ENCODE data around the gene SRSF6. TPM values are rescaled to one million over a fixed set of nuclear protein-coding genes. Genes with fewer than 3 reads are reported as not detected.

SRSF6 gene
- total and polyA plus RNA-seq, 2 of the 4 experiments (the other 2 are of a cell fraction): 72.4 to 134 TPM

DNA sequence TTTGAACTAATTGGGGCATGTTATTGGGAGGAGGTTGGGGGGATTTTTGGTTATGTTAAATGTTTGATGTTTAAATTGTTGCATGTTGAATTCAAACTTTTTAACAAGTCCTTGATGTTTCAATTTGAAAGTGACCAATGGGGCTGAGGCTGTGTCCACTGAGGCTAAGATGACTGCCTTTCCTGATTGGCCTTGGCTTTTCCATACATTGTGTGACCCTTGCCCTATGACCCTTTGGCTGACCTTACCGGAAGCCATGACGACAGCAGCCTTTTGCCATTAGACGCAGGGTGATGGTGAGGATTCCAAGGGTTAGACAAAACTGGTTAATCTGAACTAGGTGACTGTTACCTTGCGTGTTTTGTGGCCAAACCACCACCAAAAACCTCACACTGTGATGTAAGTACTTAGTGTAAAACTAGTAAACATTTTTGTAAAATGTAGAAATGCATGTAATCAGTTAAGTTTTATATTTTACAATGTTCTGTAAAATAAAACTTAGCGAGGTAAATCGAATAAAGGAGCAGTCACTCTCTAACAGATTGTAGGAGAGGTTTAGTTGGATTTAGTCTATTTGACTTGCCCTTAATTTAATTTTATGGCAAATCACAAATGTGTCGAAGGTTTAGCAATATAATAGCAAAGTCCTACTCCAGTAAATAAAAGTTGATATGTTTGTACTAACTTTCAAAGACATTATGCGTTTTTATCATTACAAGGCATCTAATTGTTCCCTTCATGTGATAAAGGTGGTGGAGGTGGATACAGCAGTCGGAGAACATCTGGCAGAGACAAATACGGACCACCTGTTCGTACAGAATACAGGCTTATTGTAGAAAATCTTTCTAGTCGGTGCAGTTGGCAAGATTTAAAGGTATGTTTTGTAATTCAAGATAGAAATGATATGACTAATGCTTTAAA, 1.6 kb downstream of the SRSF6 start:
- Histone ChIP-seq H2BK15ac (ENCODE audit: low read depth, low read length) (no peak overlapping the region), H3K9ac (ENCODE audit: low read depth, low read length) (peak overlapping the region; percentile 65), H2BK5ac (ENCODE audit: low read depth, low read length, poor library complexity, severe bottlenecking) (peak overlapping the region; percentile 11), H3K23ac (ENCODE audit: low read depth, low read length) (peak overlapping the region; percentile 69; the same call in 1 of the 2 replicates), H3K14ac (replicated peaks; ENCODE audit: low read depth, low read length) (peak overlapping the region; percentile 50; the same call in 1 of the 2 replicates), H3K18ac (ENCODE audit: low read depth, low read length) (no peak overlapping the region), H3K4ac (ENCODE audit: low read depth, low read length) (peak overlapping the region; percentile 14; the same call in 1 of the 2 replicates), H2AK9ac (replicated peaks; ENCODE audit: low read depth, low read length, poor library complexity) (no peak overlapping the region), H3K9me1 (ENCODE audit: insufficient read depth, low read length) (peaks cover 3% of the 10 kb centered on the region), H4K91ac (ENCODE audit: insufficient read depth, low read depth, low read length) (no peak overlapping the region), H2AK5ac (ENCODE audit: low read depth, low read length) (peak overlapping the region; percentile 25; the same call in 1 of the 2 replicates), H4K5ac (ENCODE audit: low read depth, low read length) (no peak overlapping the region), H3K27me3 (ENCODE audit: control insufficient read depth, insufficient read depth, low read length) (no peaks in the 10 kb centered on the region), H3K36me3 (ENCODE audit: control insufficient read depth, insufficient read depth, low read length) (peaks cover 36% of the 10 kb centered on the region), H3K27ac (ENCODE audit: insufficient read depth, low read length) (peak overlapping the region; percentile 7; the same call in 1 of the 2 replicates), H2BK20ac (ENCODE audit: low read depth, low read length) (no peak overlapping the region), H3K79me1 (ENCODE audit: low read depth in 1 of 2, low read length in 2 of 2) (peaks cover 23 to 46% of the 10 kb centered on the region in 2 experiments), H4K20me1 (ENCODE audit: insufficient read depth, low read length) (peaks cover 58% of the 10 kb centered on the region), H2AFZ (replicated peaks; ENCODE audit: low read length, poor library complexity) (no peak overlapping the region), H3K4me3 (ENCODE audit: insufficient read depth, low read depth, low read length) (peak overlapping the region; percentile 54), H3K9me3 (ENCODE audit: control insufficient read depth, insufficient read depth, low read length) (no peaks in the 10 kb centered on the region), H4K8ac (ENCODE audit: low read depth in 2 of 2, low read length in 2 of 2) (no peak overlapping the region), H2BK120ac (ENCODE audit: low read depth, low read length) (no peak overlapping the region), H3K4me1 (ENCODE audit: control insufficient read depth, insufficient read depth, low read length) (peaks cover 4% of the 10 kb centered on the region; the same call in 1 of the 2 replicates), H3K4me2 (ENCODE audit: low read depth, low read length) (peak overlapping the region; percentile 100), H3K56ac (ENCODE audit: extremely low read depth, insufficient read depth, low read length) (no peak overlapping the region)
- in situ Hi-C loops (cut with MboI; ENCODE audit: low sequenced_read_pairs): loop anchor here (10.0 kb wide), 1 partner anchor 636 kb away; no protein-coding TSS in a partner anchor
- CTCF ChIA-PET: no interaction called here
- WGBS, 2 experiments (ENCODE audit: extremely low coverage in 2 of 2, insufficient read length in 1 of 2): 100% methylated on average over 2 of the region's 12 CpGs; no CpG with 5 or more reads in 1 of the 2 experiments
- peak; percentile 20 for DNase-seq
- ATAC-seq (ENCODE audit: low read depth): no peak
- intact Hi-C loops (cut with micrococcal nuclease): loop anchor here (2.0 to 10.0 kb wide), 2 partner anchors 56 to 746 kb away; no protein-coding TSS in a partner anchor
- TF ChIP-seq MAZ (IDR thresholded peaks at IDR 0.05; ENCODE audit: borderline replicate concordance, low read depth, low read length) (no peak), SMC3 (IDR thresholded peaks at IDR 0.05; ENCODE audit: low read depth, low read length) (no peak), CEBPB (IDR thresholded peaks at IDR 0.05; ENCODE audit: low read depth, low read length) (no peak), BHLHE40 (IDR thresholded peaks at IDR 0.05; ENCODE audit: low read depth, low read length) (no peak), MAFK (IDR thresholded peaks at IDR 0.05; ENCODE audit: low read depth, low read length) (no peak), RCOR1 (IDR thresholded peaks at IDR 0.05; ENCODE audit: insufficient replicate concordance, low read length) (no peak), CHD1 (IDR thresholded peaks at IDR 0.05; ENCODE audit: low read depth, low read length) (no peak), NFE2L2 (IDR thresholded peaks at IDR 0.05; ENCODE audit: low read depth, low read length) (no peak), FOS (IDR thresholded peaks at IDR 0.05; ENCODE audit: low read depth, low read length) (no peak)
- TF ChIP-seq, protein P1, sequence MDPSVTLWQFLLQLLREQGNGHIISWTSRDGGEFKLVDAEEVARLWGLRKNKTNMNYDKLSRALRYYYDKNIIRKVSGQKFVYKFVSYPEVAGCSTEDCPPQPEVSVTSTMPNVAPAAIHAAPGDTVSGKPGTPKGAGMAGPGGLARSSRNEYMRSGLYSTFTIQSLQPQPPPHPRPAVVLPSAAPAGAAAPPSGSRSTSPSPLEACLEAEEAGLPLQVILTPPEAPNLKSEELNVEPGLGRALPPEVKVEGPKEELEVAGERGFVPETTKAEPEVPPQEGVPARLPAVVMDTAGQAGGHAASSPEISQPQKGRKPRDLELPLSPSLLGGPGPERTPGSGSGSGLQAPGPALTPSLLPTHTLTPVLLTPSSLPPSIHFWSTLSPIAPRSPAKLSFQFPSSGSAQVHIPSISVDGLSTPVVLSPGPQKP (IDR thresholded peaks at IDR 0.05; ENCODE audit: borderline replicate concordance, low read depth, low read length): no peak
- TF ChIP-seq, protein P2, sequence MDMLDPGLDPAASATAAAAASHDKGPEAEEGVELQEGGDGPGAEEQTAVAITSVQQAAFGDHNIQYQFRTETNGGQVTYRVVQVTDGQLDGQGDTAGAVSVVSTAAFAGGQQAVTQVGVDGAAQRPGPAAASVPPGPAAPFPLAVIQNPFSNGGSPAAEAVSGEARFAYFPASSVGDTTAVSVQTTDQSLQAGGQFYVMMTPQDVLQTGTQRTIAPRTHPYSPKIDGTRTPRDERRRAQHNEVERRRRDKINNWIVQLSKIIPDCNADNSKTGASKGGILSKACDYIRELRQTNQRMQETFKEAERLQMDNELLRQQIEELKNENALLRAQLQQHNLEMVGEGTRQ (IDR thresholded peaks at IDR 0.05; ENCODE audit: low read depth, low read length): no peak
- POLR2A ChIA-PET (ENCODE audit: unreplicated experiment): interaction anchor here (0.7 kb wide), 1 partner anchor 17 kb away, joined by 4 read pairs; no protein-coding TSS in a partner anchor
- no TSS peak for BruUV-seq (replicated peaks)
- dilution Hi-C loops (cut with HindIII; ENCODE audit: low sequenced_read_pairs, unreplicated experiment): no loop called here
